IPS-11a (cell line): ENCODE data around the gene NLK.

Experiments used
- H3K4me3 ChIP-seq: one replicate; pipeline ENCODE4 v1.5.1; 2013; ENCODE audit warnings: low read depth, low read length, control low read depth

Gene NLK

GRCh38 chr17:28112181-28112580 lies 69.7 kb downstream of the NLK start:
- H3K4me3 ChIP-seq = no peak overlapping the region

DNA sequence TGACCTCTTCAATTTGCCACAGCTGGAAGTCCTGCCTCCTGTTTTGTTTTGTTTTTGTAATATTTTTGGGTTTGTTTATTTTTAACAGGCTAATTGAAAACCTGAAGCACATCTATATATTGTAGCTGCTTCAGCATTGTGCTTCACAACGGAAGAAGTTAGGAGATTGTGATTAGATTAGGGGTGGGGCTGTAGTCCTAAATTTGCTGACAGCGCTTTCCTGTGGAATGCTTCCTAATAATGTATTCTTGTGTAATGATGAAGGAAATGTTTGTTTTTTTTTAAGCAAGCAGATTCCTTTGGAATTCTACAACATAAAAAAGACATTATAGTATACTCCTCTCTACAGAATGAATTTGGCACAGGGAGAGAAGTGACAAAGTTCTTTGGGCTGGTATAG lies 70.1 kb downstream of the NLK start:
- no peak overlapping the region for H3K4me3 ChIP-seq

DNA sequence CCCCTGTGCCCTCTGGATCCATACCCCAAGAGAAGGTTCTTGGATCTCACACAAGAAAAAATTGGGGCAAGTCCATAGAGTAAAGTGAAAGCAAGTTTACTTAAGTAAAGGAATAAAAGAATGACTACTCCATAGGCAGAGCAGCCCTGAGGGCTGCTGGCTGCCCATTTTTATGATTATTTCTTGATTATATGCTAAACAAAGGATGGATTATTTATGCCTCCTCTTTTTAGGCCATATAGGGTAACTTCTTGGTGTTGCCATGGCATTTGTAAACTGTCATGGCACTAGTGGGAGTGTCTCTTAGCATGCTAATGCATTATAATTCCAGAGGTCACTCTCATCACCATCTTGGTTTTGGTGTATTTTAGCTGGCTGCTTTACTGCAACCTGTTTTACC lies 70.8 kb downstream of the NLK start:
- H3K4me3 ChIP-seq = no peak overlapping the region

DNA sequence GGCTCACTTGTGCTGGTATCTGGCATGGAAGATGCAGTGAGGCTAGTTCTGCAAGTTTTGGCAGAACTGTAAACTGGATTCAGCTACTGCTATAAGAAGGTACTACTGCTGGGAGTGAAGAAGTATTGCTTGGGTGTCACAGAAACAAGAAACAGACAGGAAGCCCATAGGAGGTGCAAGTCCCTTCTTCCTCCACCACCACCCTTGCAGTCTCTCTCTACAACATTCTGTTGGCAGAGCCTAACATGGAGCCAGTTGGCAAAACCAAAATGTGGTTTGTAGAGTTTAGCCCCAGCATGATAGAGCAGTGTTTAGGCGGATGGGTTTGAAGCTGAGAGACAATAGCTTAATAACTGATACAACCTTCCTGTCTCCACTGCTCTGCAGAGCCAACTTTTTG lies 72.6 kb downstream of the NLK start:
- no peak overlapping the region for H3K4me3 ChIP-seq

DNA sequence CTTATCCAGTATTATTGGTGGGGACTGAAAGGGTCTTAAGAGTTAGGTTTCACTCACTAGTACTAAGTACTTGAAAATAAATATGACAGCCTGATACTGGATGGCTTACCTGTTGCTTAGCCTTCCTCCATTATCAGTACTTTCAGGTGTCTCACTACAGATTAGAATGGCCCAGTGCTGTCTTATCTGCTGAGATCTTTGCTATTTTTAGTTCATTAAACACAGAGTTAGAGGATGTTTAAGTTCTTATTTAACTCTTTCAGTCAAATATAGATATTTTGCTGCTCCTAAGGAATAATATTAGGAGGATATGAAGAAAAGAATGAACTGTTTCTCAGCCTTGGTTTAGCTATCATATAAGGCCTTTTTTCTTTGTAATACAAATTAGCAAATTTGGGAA lies 74.8 kb downstream of the NLK start:
- H3K4me3 ChIP-seq = no peak overlapping the region

DNA sequence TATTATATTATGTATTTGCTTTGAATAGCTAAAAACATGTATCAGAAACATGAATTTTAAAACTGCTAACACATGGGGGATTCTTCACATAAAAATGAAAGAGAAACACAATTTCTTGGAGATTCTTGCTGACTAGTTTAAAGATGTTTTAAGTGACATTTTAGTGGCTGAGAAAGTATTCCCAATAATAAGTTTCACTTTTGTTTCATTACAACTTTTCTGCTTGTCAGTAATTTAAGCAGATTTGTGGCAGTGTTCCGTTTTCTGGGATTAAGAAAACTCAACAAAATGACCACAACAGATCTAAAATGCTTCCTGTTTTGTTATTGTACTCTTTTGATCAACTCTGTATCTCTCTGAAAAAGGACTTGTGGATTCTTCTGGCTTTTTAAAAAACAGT lies 75.9 kb downstream of the NLK start:
- H3K4me3 ChIP-seq = no peak overlapping the region

DNA sequence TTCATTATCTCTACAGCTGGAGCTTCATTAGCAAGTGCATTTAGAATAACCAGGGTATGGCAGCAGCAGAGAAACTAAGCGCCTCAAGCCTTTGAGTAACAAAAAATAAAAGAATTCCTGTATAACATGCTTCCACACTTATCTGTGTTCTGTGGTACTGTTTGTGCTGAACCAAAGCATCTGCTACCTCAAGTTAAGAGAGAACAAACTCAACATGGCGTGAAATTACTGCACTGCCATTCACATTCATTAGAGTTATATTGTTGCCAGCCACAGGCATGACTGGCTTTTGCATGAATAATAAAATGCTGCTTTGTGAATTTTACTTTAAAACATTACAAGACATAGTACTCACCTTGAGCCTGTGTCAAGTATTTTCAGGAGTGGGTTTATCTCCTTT lies 76.6 kb downstream of the NLK start:
- H3K4me3 ChIP-seq = no peak overlapping the region

DNA sequence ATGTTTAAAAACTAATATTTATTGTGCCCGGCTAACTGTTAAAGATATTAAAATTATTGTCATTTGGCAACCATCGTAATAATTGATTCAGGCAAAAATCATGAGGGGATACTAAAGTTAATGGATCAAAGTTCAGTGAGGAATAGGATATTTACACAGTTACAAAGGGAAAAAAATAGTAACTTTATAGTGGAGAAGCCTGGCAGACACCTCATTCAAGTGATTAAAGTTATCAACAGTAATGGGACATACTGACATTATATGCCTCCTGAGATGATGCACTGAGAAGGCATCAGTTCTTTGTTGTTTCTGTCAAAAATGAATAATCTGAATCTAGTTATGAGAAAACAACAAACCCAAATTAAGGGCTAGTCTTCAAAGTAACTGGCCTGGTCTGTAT lies 77.1 kb downstream of the NLK start:
- no peak overlapping the region for H3K4me3 ChIP-seq

- no peak overlapping the region for H3K4me3 ChIP-seq
These were observed 78.3 kb downstream of the NLK start for GRCh38 chr17:28120766-28121165.

GRCh38 chr17:28124962-28125361 lies 82.5 kb downstream of the NLK start:
- no peak overlapping the region for H3K4me3 ChIP-seq

GRCh38 chr17:28125526-28126378 lies 83.3 kb downstream of the NLK start:
- H3K4me3 ChIP-seq = no peak overlapping the region

DNA sequence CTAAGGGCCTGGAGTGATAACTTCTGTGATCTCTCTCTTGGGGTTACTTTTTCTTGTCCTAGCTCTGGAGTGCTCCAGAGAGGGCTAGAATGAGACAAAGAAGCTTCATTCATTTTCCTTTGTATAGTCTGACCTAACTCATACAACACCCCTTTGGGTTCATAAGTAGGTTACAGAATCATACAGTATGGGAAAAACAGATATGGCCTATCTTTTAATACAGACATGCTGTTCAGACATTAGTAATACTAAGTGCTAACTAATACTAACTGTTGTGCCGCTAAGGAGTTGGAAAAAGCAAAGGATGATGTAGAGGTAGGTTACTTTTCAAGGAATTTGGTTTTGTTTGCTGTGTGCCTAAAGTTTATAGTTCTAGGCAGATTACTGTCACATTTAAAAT lies 84.7 kb downstream of the NLK start:
- H3K4me3 ChIP-seq = no peak overlapping the region

DNA sequence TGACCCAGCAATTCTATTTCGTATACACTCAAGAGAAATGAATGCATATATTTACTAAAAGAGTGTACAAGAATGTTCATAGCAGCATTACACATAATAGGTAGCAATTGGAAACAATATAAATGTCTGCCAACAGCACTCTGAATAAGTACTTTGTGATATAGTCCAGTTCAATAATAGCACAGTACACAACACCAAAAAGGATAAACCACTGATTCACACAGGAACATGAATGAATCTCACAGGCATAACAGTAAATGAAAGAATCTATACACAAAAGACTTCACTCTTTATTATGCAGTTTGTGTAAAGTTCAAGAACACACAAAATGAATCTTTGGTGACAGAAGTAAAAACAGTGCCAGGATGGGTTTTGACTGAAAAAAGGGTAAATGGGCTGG lies 86.3 kb downstream of the NLK start:
- H3K4me3 ChIP-seq = no peak overlapping the region

DNA sequence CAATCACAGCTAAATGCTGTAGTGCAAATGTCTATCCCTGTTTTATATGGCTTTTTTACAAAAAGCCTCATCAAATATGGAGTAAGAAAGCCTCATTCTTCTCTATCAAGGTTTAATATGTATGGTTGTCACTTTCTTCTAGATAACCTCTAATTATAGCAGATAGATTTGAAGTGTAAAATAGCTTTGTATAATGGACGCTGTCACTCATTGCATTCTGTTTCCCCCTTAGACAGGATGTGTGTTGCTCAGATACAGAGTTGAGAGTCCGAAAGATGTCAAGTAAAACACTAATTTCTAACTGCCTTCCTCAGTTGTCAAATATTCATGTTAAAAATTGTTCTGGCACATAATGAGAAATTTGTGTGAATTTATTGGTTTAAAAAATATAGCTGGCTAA lies 88.0 kb downstream of the NLK start:
- H3K4me3 ChIP-seq = no peak overlapping the region

- H3K4me3 ChIP-seq = no peak overlapping the region
These were observed 89.1 kb downstream of the NLK start for GRCh38 chr17:28131599-28131998.

DNA sequence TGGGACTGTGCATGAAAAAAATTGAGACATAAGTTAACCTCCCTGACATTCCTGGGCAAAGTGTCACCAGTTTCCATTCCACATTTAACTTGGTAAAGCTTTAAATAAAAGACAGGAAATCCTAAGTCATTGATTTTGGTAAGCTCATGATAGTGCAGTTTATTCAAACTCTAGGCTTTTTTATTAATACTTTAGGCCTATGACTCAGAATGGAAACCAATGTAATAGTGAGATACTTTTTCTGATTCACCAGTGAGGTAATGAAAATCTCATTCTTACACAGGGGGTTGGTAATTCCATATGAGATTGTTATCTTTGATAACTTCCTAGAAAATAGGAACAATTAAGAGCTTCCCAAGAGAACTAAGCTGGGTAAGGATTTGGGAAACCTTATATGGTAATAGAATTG lies 91.1 kb downstream of the NLK start:
- H3K4me3 ChIP-seq = no peak overlapping the region

- H3K4me3 ChIP-seq = no peak overlapping the region
These were observed 94.4 kb downstream of the NLK start for GRCh38 chr17:28136923-28137322.

DNA sequence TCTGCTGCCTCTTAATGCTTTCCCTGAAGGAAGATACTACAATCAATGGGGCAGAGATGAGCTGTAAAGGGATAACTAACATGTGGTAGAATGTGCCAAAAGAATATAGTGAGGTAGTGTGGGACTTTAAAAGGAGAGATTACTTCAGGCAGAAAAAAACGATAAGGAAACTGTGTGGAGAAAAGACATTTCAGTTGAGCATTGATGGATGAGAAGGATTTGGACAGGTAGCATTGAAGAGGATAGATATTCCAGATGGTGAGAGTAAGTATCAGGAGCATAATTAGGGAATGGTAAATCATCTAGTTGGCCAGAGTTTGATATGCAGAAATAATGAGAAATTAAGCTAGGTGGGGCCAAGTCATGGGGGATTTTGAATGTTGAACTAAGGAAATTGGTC lies 97.3 kb downstream of the NLK start:
- no peak overlapping the region for H3K4me3 ChIP-seq

DNA sequence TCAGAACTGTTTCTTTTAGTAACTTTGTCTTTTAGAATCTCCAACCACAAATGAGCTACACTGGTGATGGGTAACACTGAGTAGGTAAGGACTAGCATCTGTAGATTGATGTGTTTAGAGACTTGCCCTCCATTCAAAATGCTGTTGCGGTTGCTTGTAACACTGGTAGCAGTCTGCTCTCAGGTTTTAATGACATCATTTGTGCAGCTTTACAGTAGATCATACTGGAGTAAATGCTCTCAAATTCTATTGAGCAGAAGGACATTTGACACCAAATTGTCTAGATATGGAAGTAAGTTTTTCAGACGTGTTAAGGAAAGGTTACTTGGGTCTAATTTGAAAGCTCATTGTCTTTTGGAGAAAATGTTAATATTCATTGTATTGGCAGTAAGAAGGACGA lies 98.8 kb downstream of the NLK start:
- H3K4me3 ChIP-seq = no peak overlapping the region

DNA sequence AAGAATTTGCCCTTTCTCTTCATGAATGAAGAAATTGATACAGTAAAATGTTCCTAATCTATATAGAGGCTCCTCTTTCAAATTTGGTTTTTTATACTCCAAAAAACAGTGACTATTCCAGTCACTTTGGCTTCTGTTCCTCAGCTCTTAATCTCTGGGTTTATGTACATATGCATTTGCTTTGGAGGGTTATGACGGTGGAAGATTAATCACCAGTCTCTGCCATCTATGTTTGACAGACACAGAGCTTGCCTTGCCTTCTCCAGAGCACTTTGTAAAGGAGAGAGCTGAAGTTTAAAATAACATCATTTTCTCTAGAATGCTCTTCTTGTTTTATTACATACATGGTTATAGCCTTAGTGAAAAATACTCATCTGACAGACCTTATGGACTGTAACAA lies 99.3 kb downstream of the NLK start:
- H3K4me3 ChIP-seq = no peak overlapping the region

GRCh38 chr17:28142305-28142704 lies 99.8 kb downstream of the NLK start:
- no peak overlapping the region for H3K4me3 ChIP-seq

GRCh38 chr17:28144019-28144418 lies 101.5 kb downstream of the NLK start:
- H3K4me3 ChIP-seq = no peak overlapping the region

DNA sequence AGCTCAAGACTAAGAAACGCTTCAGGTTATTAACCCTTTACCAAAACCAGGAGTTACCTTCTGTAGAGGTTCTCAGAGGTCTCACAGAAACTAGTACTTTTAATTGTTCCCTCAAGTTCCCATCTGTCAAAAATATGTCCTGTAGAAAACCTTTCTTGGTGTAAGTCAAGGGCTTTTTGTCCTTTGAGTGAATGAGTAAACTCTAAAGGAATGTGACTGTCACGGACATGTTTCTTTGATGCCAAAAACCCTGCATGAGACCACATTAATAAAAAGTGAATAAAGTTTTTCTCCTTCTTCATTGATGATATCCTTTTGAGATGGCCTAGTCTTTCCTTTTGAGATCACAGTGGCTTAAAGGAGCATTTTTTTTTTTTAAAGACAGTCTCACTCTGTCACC lies 102.9 kb downstream of the NLK start:
- H3K4me3 ChIP-seq = no peak overlapping the region
